Caco-2 (cell line): ENCODE measurements around the gene AIF1L. TPM values are rescaled to one million over a fixed set of nuclear protein-coding genes. Genes with fewer than 3 reads are reported as not detected.

Source experiments
- BruUV-seq: library from RNA; stranded (reverse); fragments of 400-500 nt; replicated peaks from 2 replicates; lab custom pipeline; 2021; lab: Mats Ljungman, UMichigan
- CTCF ChIA-PET: fragments of 300-600 bp; sonication (Branson Sonifier 250); formaldehyde crosslinking; loops from one replicate; lab custom pipeline; 2022; ENCODE audit warnings: antibody characterized with exemption; lab: Charles Lee
- POLR2A ChIA-PET: fragments of 300-600 bp; sonication (Branson Sonifier 250); formaldehyde crosslinking; loops from one replicate; lab custom pipeline; 2022; ENCODE audit warnings: antibody characterized with exemption; lab: Charles Lee
- DNase-seq, 2 experiments: peaks; one replicate each; pipeline versions ENCODE4 v3.0.0 to v3.0.0-alpha.2; 2020 to 2022
- H3K27me3 ChIP-seq: replicated peaks from 2 replicates; pipeline ENCODE4 v1.6.0; 2011; ENCODE audit warnings: low read length; ENCODE audit not compliant: control insufficient read depth, insufficient read depth
- H3K36me3 ChIP-seq: 2 replicates; pipeline ENCODE4 v1.5.1; 2011; ENCODE audit warnings: low read length; ENCODE audit not compliant: control insufficient read depth, insufficient read depth
- H3K4me1 ChIP-seq: fragments of 250-450 bp; sonication (Bioruptor Pico); 2 replicates; pipeline ENCODE4 v1.5.1; 2020; ENCODE audit warnings: mild to moderate bottlenecking
- H3K4me3 ChIP-seq: 2 replicates; pipeline ENCODE4 v1.5.1; 2011; ENCODE audit warnings: low read depth, mild to moderate bottlenecking, control low read depth, low read length
- H3K9me3 ChIP-seq: fragments of 250-450 bp; sonication (Bioruptor Pico); 2 replicates; pipeline ENCODE4 v1.5.1; 2020; ENCODE audit warnings: mild to moderate bottlenecking, moderate library complexity
- H3K27ac Mint-ChIP-seq: one replicate; pipeline ENCODE4 v1.8.0; 2022; ENCODE audit warnings: mixed read lengths; ENCODE audit not compliant: unreplicated experiment
- H3K27me3 Mint-ChIP-seq: one replicate; pipeline ENCODE4 v1.8.0; 2022; ENCODE audit warnings: mixed read lengths; ENCODE audit not compliant: insufficient read depth, unreplicated experiment
- H3K36me3 Mint-ChIP-seq: one replicate; pipeline ENCODE4 v1.8.0; 2022; ENCODE audit warnings: mild to moderate bottlenecking, mixed read lengths; ENCODE audit not compliant: insufficient read depth, unreplicated experiment
- H3K4me1 Mint-ChIP-seq: one replicate; pipeline ENCODE4 v1.8.0; 2022; ENCODE audit warnings: low read depth, mixed read lengths; ENCODE audit not compliant: unreplicated experiment
- H3K4me3 Mint-ChIP-seq: one replicate; pipeline ENCODE4 v1.8.0; 2022; ENCODE audit warnings: mild to moderate bottlenecking, moderate library complexity, mixed read lengths; ENCODE audit not compliant: unreplicated experiment
- H3K9me3 Mint-ChIP-seq: one replicate; pipeline ENCODE4 v1.8.0; 2022; ENCODE audit warnings: mixed read lengths; ENCODE audit not compliant: unreplicated experiment
- CTCF ChIP-seq, 2 experiments: fragments of 200-600 bp in 1 of 2; IDR thresholded peaks; 1 replicate in 1 of 2; 2 replicates in 1 of 2; pipeline versions ENCODE4 v1.5.1 to v1.8.0; 2011 to 2022; ENCODE audit warnings: antibody characterized with exemption in 1 of 2, control low read depth in 1 of 2, inconsistent platforms in 1 of 2, low read depth in 1 of 2, low read length in 1 of 2, mild to moderate bottlenecking in 1 of 2, moderate library complexity in 1 of 2; ENCODE audit not compliant: insufficient read depth in 1 of 2, severe bottlenecking in 1 of 2, unreplicated experiment in 1 of 2
- intact Hi-C: fragments of 100-400 bp; cut with micrococcal nuclease; formaldehyde crosslinking; loops from one replicate; pipeline ENCODE4 v1.10.0; 2022; ENCODE audit not compliant: unreplicated experiment
- total RNA-seq: library from RNA; stranded (reverse); gene quantifications from 2 replicates; pipeline ENCODE4 v1.2.3, GENCODE V29; 2022

The AIF1L gene
- total RNA-seq, 1 experiment from 2014 or later, result 20.8 TPM

GRCh38 chr9:131065599-131065998 lies 30.7 kb upstream of the AIF1L start:
- POLR2A ChIA-PET, result no interaction called here
- DNase-seq, result no peak
- H3K27me3 Mint-ChIP-seq, result peaks cover 10% of the 10 kb centered on the region
- H3K4me3 ChIP-seq, result no peak overlapping the region
- H3K4me1 Mint-ChIP-seq, result no peaks in the 10 kb centered on the region
- H3K27ac Mint-ChIP-seq, result no peak overlapping the region
- CTCF ChIA-PET, result no interaction called here
- no peaks in the 10 kb centered on the region for H3K27me3 ChIP-seq
- no peaks in the 10 kb centered on the region for H3K9me3 ChIP-seq
- H3K9me3 Mint-ChIP-seq, result no peaks in the 10 kb centered on the region
- H3K36me3 Mint-ChIP-seq, result no peaks in the 10 kb centered on the region
- no peak for TF ChIP-seq CTCF (IDR thresholded peaks at IDR 0.05; ENCODE audit: insufficient read depth in 1 of 2, low read depth in 1 of 2, low read length in 1 of 2, severe bottlenecking in 1 of 2, unreplicated experiment in 1 of 2)
- no TSS peak for BruUV-seq
- no peaks in the 10 kb centered on the region for H3K36me3 ChIP-seq
- no peaks in the 10 kb centered on the region for H3K4me1 ChIP-seq
- intact Hi-C loops, result no loop called here
- H3K4me3 Mint-ChIP-seq, result no peak overlapping the region

GRCh38 chr9:131067625-131068024 lies 28.7 kb upstream of the AIF1L start:
- DNase-seq, result no peak
- no peak overlapping the region for H3K4me3 Mint-ChIP-seq
- H3K4me1 ChIP-seq, result no peaks in the 10 kb centered on the region
- intact Hi-C loops, result no loop called here
- no peaks in the 10 kb centered on the region for H3K36me3 ChIP-seq
- no peak overlapping the region for H3K4me3 ChIP-seq
- no peaks in the 10 kb centered on the region for H3K9me3 Mint-ChIP-seq
- ChIA-PET CTCF (no interaction called here), POLR2A (no interaction called here)
- H3K36me3 Mint-ChIP-seq, result no peaks in the 10 kb centered on the region
- H3K27ac Mint-ChIP-seq, result no peak overlapping the region
- TF ChIP-seq CTCF (IDR thresholded peaks at IDR 0.05; ENCODE audit: insufficient read depth in 1 of 2, low read depth in 1 of 2, low read length in 1 of 2, severe bottlenecking in 1 of 2, unreplicated experiment in 1 of 2), result no peak
- no peaks in the 10 kb centered on the region for H3K27me3 ChIP-seq
- no peaks in the 10 kb centered on the region for H3K4me1 Mint-ChIP-seq
- H3K9me3 ChIP-seq, result no peaks in the 10 kb centered on the region
- peaks cover 10% of the 10 kb centered on the region for H3K27me3 Mint-ChIP-seq
- no TSS peak for BruUV-seq

- Histone ChIP-seq H3K4me3 (no peak overlapping the region), H3K9me3 (no peaks in the 10 kb centered on the region), H3K36me3 (no peaks in the 10 kb centered on the region), H3K4me1 (no peaks in the 10 kb centered on the region), H3K27me3 (no peaks in the 10 kb centered on the region)
- no TSS peak for BruUV-seq
- Mint-ChIP-seq H3K9me3 (no peaks in the 10 kb centered on the region), H3K27me3 (peaks cover 10% of the 10 kb centered on the region), H3K4me3 (no peak overlapping the region), H3K36me3 (no peaks in the 10 kb centered on the region), H3K4me1 (no peaks in the 10 kb centered on the region), H3K27ac (no peak overlapping the region)
- TF ChIP-seq CTCF (IDR thresholded peaks at IDR 0.05; ENCODE audit: insufficient read depth in 1 of 2, low read depth in 1 of 2, low read length in 1 of 2, severe bottlenecking in 1 of 2, unreplicated experiment in 1 of 2), result no peak
- CTCF ChIA-PET, result no interaction called here
- POLR2A ChIA-PET, result interaction anchor here (0.5 kb wide), 1 partner anchor 1601 kb away, joined by 5 read pairs; the partner anchor contains the start of gene DDX31
- no peak for DNase-seq
- intact Hi-C loops, result no loop called here
Observed at GRCh38 chr9:131068076-131068816, 28.1 kb upstream of the AIF1L start.
